Neuronal stem cell (in vitro differentiated cells): ENCODE measurements around the gene PEMT.
"Not testable (repeated sequence)": the region's sequence is repeated elsewhere in the genome, so short reads cannot be mapped to it uniquely, and the experiment has no call there.

ENCODE experiments used
- DNase-seq: peaks from one replicate; pipeline ENCODE4 v3.0.0-alpha.2; 2013; ENCODE audit warnings: low spot score
- H2AFZ ChIP-seq: one replicate; pipeline ENCODE4 v1.6.1; 2013; ENCODE audit warnings: mild to moderate bottlenecking, low read length, inconsistent platforms
- H2AK5ac ChIP-seq: 2 replicates; pipeline ENCODE4 v1.6.1; 2013; ENCODE audit warnings: low read depth, mild to moderate bottlenecking, inconsistent platforms, low read length, moderate library complexity, mixed read lengths
- H2BK120ac ChIP-seq: 2 replicates; pipeline ENCODE4 v1.6.1; 2013; ENCODE audit warnings: low read depth, mild to moderate bottlenecking, inconsistent platforms, low read length, moderate library complexity, mixed read lengths
- H2BK12ac ChIP-seq: one replicate; pipeline ENCODE4 v1.6.1; 2013; ENCODE audit warnings: low read length, inconsistent platforms
- H2BK15ac ChIP-seq: 2 replicates; pipeline ENCODE4 v1.6.1; 2013; ENCODE audit warnings: mild to moderate bottlenecking, low read length, inconsistent platforms, mixed read lengths
- H2BK5ac ChIP-seq: one replicate; pipeline ENCODE4 v1.6.1; 2013; ENCODE audit warnings: inconsistent platforms, mild to moderate bottlenecking, low read length, moderate library complexity
- H3K14ac ChIP-seq: one replicate; pipeline ENCODE4 v1.6.1; 2013; ENCODE audit warnings: low read length, inconsistent platforms
- H3K18ac ChIP-seq: 2 replicates; pipeline ENCODE4 v1.6.1; 2013; ENCODE audit warnings: low read length, inconsistent platforms
- H3K23ac ChIP-seq: 2 replicates; pipeline ENCODE4 v1.6.1; 2013; ENCODE audit warnings: low read depth, mild to moderate bottlenecking, mixed read lengths, low read length, inconsistent platforms; ENCODE audit not compliant: poor library complexity
- H3K27ac ChIP-seq: replicated peaks from 3 replicates; pipeline ENCODE4 v1.5.1; 2013; ENCODE audit warnings: low read length, inconsistent platforms
- H3K27me3 ChIP-seq, 3 experiments: 2 replicates each; pipeline ENCODE4 v1.6.1; 2013; ENCODE audit warnings: low read length in 3 of 3, mild to moderate bottlenecking in 2 of 3, inconsistent platforms in 1 of 3, low read depth in 1 of 3, mixed read lengths in 1 of 3, moderate library complexity in 1 of 3; ENCODE audit not compliant: control insufficient read depth in 3 of 3, insufficient read depth in 3 of 3
- H3K36me3 ChIP-seq, 2 donors: replicated peaks in 1 of 2; 2 replicates each; pipeline ENCODE4 v1.6.1; 2013; ENCODE audit warnings: low read length in 2 of 2; ENCODE audit not compliant: control insufficient read depth in 2 of 2, insufficient read depth in 2 of 2
- H3K4ac ChIP-seq: 2 replicates; pipeline ENCODE4 v1.6.1; 2013; ENCODE audit warnings: inconsistent platforms, mild to moderate bottlenecking, low read length, moderate library complexity
- H3K4me1 ChIP-seq, 2 donors: 1 replicate in 1 of 2; 2 replicates in 1 of 2; pipeline ENCODE4 v1.6.1; 2013; ENCODE audit warnings: low read length in 2 of 2, low read depth in 1 of 2; ENCODE audit not compliant: control insufficient read depth in 2 of 2, insufficient read depth in 1 of 2
- H3K4me2 ChIP-seq: one replicate; pipeline ENCODE4 v1.6.1; 2013; ENCODE audit warnings: mild to moderate bottlenecking, low read length, inconsistent platforms; ENCODE audit not compliant: insufficient read depth, poor library complexity, severe bottlenecking
- H3K4me3 ChIP-seq, 2 donors: 2 replicates each; pipeline ENCODE4 v1.5.1; 2013; ENCODE audit warnings: low read length in 2 of 2, mild to moderate bottlenecking in 2 of 2, inconsistent platforms in 1 of 2, moderate library complexity in 1 of 2
- H3K79me1 ChIP-seq: one replicate; pipeline ENCODE4 v1.6.1; 2013; ENCODE audit warnings: low read depth, mild to moderate bottlenecking, inconsistent platforms, low read length, moderate library complexity
- H3K9ac ChIP-seq: one replicate; pipeline ENCODE4 v1.6.1; 2013; ENCODE audit warnings: mild to moderate bottlenecking, low read depth, low read length, inconsistent platforms; ENCODE audit not compliant: poor library complexity
- H3K9me3 ChIP-seq, 2 donors: replicated peaks in 1 of 2; 2 replicates each; pipeline versions ENCODE3 to v1.6.1; 2013; ENCODE audit warnings: low read length in 2 of 2, mild to moderate bottlenecking in 2 of 2, inconsistent platforms in 1 of 2, low read depth in 1 of 2, mixed read lengths in 1 of 2, moderate library complexity in 1 of 2; ENCODE audit not compliant: control insufficient read depth in 2 of 2, insufficient read depth in 1 of 2
- H4K8ac ChIP-seq: one replicate; pipeline ENCODE4 v1.6.1; 2013; ENCODE audit warnings: low read depth, mild to moderate bottlenecking, inconsistent platforms, low read length, moderate library complexity
- H4K91ac ChIP-seq: one replicate; pipeline ENCODE4 v1.6.1; 2013; ENCODE audit warnings: low read length, low read depth, mild to moderate bottlenecking, inconsistent platforms; ENCODE audit not compliant: poor library complexity
- WGBS, 2 donors: extraction: QIAGEN DNeasy Blood & Tissue Kit; methylation state at CpG; one replicate each; pipeline ENCODE4 v1.1.7; 2013; ENCODE audit warnings: missing lambda C conversion rate in 2 of 2, mixed read lengths in 1 of 2; ENCODE audit not compliant: insufficient read length in 2 of 2, insufficient replicate concordance in 1 of 2; ENCODE audit errors: extremely low coverage in 2 of 2; 5-methylcytosine and 5-hydroxymethylcytosine counted together

Gene PEMT

GRCh38 chr17:17486416-17486815 is 105.1 kb downstream of the PEMT start:
- H3K9me3 ChIP-seq, H3K4me1 ChIP-seq, H3K4ac ChIP-seq, H4K91ac ChIP-seq, H3K79me1 ChIP-seq, H3K18ac ChIP-seq, H2BK5ac ChIP-seq, H3K4me2 ChIP-seq, H2AFZ ChIP-seq, H3K27ac ChIP-seq, H3K14ac ChIP-seq, H3K4me3 ChIP-seq, H4K8ac ChIP-seq, H2AK5ac ChIP-seq, H3K9ac ChIP-seq, H2BK120ac ChIP-seq, DNase-seq, H2BK12ac ChIP-seq, H2BK15ac ChIP-seq, H3K27me3 ChIP-seq, H3K23ac ChIP-seq: not testable (repeated sequence)
- peaks cover 20 to 60% of the 10 kb centered on the region in 2 donors for H3K36me3 ChIP-seq
- WGBS, 2 donors = no CpG with 5 or more reads among the region's 23 CpGs

GRCh38 chr17:17485420-17485819 is 106.1 kb downstream of the PEMT start:
- Histone ChIP-seq H3K79me1 (peaks cover 5% of the 10 kb centered on the region), H3K4me2 (no peak overlapping the region), H3K27ac (no peak overlapping the region), H3K36me3 (peaks cover 15 to 57% of the 10 kb centered on the region in 2 donors), H2BK120ac (no peak overlapping the region), H2BK5ac (no peak overlapping the region), H3K23ac (no peak overlapping the region), H3K4me3 (peak overlapping the region in 1 of 2 donors; percentile 21), H3K14ac (no peak overlapping the region), H3K27me3 (peaks cover 0 to 2% (median 0%) of the 10 kb centered on the region in 3 experiments), H4K8ac (no peak overlapping the region), H3K4ac (no peak overlapping the region), H2BK12ac (no peak overlapping the region), H4K91ac (no peak overlapping the region), H2AK5ac (no peak overlapping the region), H3K18ac (no peak overlapping the region), H3K9me3 (peaks cover 4 to 6% of the 10 kb centered on the region in 2 donors), H3K9ac (peak overlapping the region; percentile 77), H2AFZ (no peak overlapping the region), H2BK15ac (no peak overlapping the region), H3K4me1 (no peaks in the 10 kb centered on the region)
- WGBS, 2 donors = no CpG with 5 or more reads among the region's 6 CpGs
- DNase-seq = no peak

GRCh38 chr17:17484451-17484899 is 107.0 kb downstream of the PEMT start:
- no peak overlapping the region for H2BK12ac ChIP-seq
- H3K79me1 ChIP-seq = peaks cover 5% of the 10 kb centered on the region
- no peak overlapping the region for H3K9ac ChIP-seq
- H3K23ac ChIP-seq = no peak overlapping the region
- no peak overlapping the region for H2BK5ac ChIP-seq
- no peak overlapping the region for H3K4me2 ChIP-seq
- no peak overlapping the region for H2AFZ ChIP-seq
- peak overlapping the region; percentile 13 for H2AK5ac ChIP-seq
- H2BK15ac ChIP-seq = peak overlapping the region; percentile 14
- no peak for DNase-seq
- WGBS, 2 donors = no CpG with 5 or more reads among the region's 12 CpGs
- no peak overlapping the region for H4K8ac ChIP-seq
- H3K4ac ChIP-seq = no peak overlapping the region
- peaks cover 4 to 6% of the 10 kb centered on the region in 2 donors for H3K9me3 ChIP-seq
- peaks cover 0 to 2% (median 0%) of the 10 kb centered on the region in 3 experiments for H3K27me3 ChIP-seq
- no peak overlapping the region for H3K27ac ChIP-seq
- no peak overlapping the region for H2BK120ac ChIP-seq
- no peaks in the 10 kb centered on the region for H3K4me1 ChIP-seq
- H3K18ac ChIP-seq = no peak overlapping the region
- no peak overlapping the region for H3K4me3 ChIP-seq
- no peak overlapping the region for H4K91ac ChIP-seq
- peaks cover 15 to 61% of the 10 kb centered on the region in 2 donors for H3K36me3 ChIP-seq
- no peak overlapping the region for H3K14ac ChIP-seq

GRCh38 chr17:17481860-17482259 is 109.6 kb downstream of the PEMT start:
- peaks cover 6% of the 10 kb centered on the region for H3K79me1 ChIP-seq
- H2BK5ac ChIP-seq = no peak overlapping the region
- H4K8ac ChIP-seq = no peak overlapping the region
- H3K4me1 ChIP-seq = peaks cover 2 to 6% of the 10 kb centered on the region in 2 donors
- peaks cover 0 to 2% (median 0%) of the 10 kb centered on the region in 3 experiments for H3K27me3 ChIP-seq
- H2BK120ac ChIP-seq = no peak overlapping the region
- H3K9ac ChIP-seq = no peak overlapping the region
- no peak overlapping the region for H2AFZ ChIP-seq
- H3K4me2 ChIP-seq = no peak overlapping the region
- no peak overlapping the region for H2BK12ac ChIP-seq
- no peak overlapping the region for H3K23ac ChIP-seq
- H2BK15ac ChIP-seq = no peak overlapping the region
- no peak for DNase-seq
- H3K36me3 ChIP-seq = peaks cover 10 to 52% of the 10 kb centered on the region in 2 donors
- no peak overlapping the region for H2AK5ac ChIP-seq
- H3K9me3 ChIP-seq = peaks cover 4 to 6% of the 10 kb centered on the region in 2 donors
- H4K91ac ChIP-seq = no peak overlapping the region
- H3K18ac ChIP-seq = no peak overlapping the region
- H3K14ac ChIP-seq = no peak overlapping the region
- no peak overlapping the region for H3K4me3 ChIP-seq
- H3K27ac ChIP-seq = no peak overlapping the region
- no peak overlapping the region for H3K4ac ChIP-seq
- no CpG with 5 or more reads among the region's 5 CpGs for WGBS, 2 donors
